ENCODE measurements around the gene GRK5.

GRCh38 chr10:119365773-119366599, 158.6 kb downstream of the GRK5 start:
- TF ChIP-seq CTCF (IDR thresholded peaks at IDR 0.05), result no peak
- no peak for TF ChIP-seq EZH2 (IDR thresholded peaks at IDR 0.05)
- no peak for TF ChIP-seq EZH2phosphoT487 (IDR thresholded peaks at IDR 0.05)
